T-cell (primary cell): ENCODE data around the gene LPAR2. TPM values are rescaled to one million over a fixed set of nuclear protein-coding genes. Genes with fewer than 3 reads are reported as not detected.

Experiments used
- ATAC-seq, 4 experiments: fragments of 200-7000 bp in 3 of 4; fragments of 150-1000 bp in 1 of 4; cut with Tn5 transposase; replicated peaks in 1 of 4; 1 replicate in 3 of 4; 2 replicates in 1 of 4; pipeline ENCODE4 v1.10.0; 2021; ENCODE audit warnings: moderate library complexity in 3 of 4, mild to moderate bottlenecking in 2 of 4, moderate number of reproducible peaks in 1 of 4
- CTCF ChIA-PET, 2 donors: fragments of 300-600 bp; sonication (Branson Sonifier 250); formaldehyde crosslinking; loops; one replicate each; lab custom pipeline; 2022; ENCODE audit warnings: antibody characterized with exemption in 2 of 2; lab: Charles Lee
- POLR2A ChIA-PET, 2 donors: fragments of 300-600 bp; sonication (Branson Sonifier 250); formaldehyde crosslinking; loops; one replicate each; lab custom pipeline; 2022; ENCODE audit warnings: antibody characterized with exemption in 2 of 2; lab: Charles Lee
- DNase-seq, 35 experiments: peaks; one replicate each; pipeline versions ENCODE4 v3.0.0 to v3.0.0-alpha.2; 2013 to 2023
- H3K27ac ChIP-seq: one replicate; pipeline ENCODE4 v1.5.1; 2013; ENCODE audit warnings: low read length
- H3K27me3 ChIP-seq, 2 experiments: replicated peaks in 1 of 2; 1 replicate in 1 of 2; 2 replicates in 1 of 2; pipeline versions ENCODE4 v1.6.1 to v1.7.0; 2013; ENCODE audit warnings: low read length in 1 of 2, mixed read lengths in 1 of 2; ENCODE audit not compliant: control insufficient read depth in 2 of 2, insufficient read depth in 2 of 2; ENCODE audit errors: extremely low read depth in 1 of 2
- H3K36me3 ChIP-seq, 2 donors: 1 replicate in 1 of 2; 2 replicates in 1 of 2; pipeline versions ENCODE4 v1.6.1 to v1.7.0; 2013; ENCODE audit warnings: low read length in 1 of 2; ENCODE audit not compliant: control insufficient read depth in 2 of 2, insufficient read depth in 1 of 2; ENCODE audit errors: extremely low read depth in 1 of 2
- H3K4me1 ChIP-seq, 2 experiments: 1 replicate in 1 of 2; 2 replicates in 1 of 2; pipeline versions ENCODE4 v1.6.1 to v1.7.0; 2013; ENCODE audit warnings: low read length in 2 of 2, mixed read lengths in 1 of 2; ENCODE audit not compliant: insufficient read depth in 2 of 2, control insufficient read depth in 1 of 2; ENCODE audit errors: extremely low read depth in 1 of 2
- H3K4me3 ChIP-seq, 2 donors: 1 replicate in 1 of 2; 2 replicates in 1 of 2; pipeline versions ENCODE4 v1.5.1 to v1.7.0; 2013; ENCODE audit warnings: mild to moderate bottlenecking in 2 of 2, low read length in 1 of 2, moderate library complexity in 1 of 2; ENCODE audit not compliant: control insufficient read depth in 1 of 2; ENCODE audit errors: extremely low read depth in 1 of 2
- H3K9me3 ChIP-seq: 2 replicates; pipeline ENCODE4 v1.7.0; 2013
- H3K27ac Mint-ChIP-seq, 2 donors: one replicate each; pipeline ENCODE4 v1.8.0; 2020 to 2021; ENCODE audit warnings: mild to moderate bottlenecking in 2 of 2, mixed read lengths in 2 of 2
- H3K27me3 Mint-ChIP-seq, 2 donors: one replicate each; pipeline ENCODE4 v1.8.0; 2021 to 2022; ENCODE audit warnings: mixed read lengths in 2 of 2
- H3K36me3 Mint-ChIP-seq: one replicate; pipeline ENCODE4 v1.8.0; 2021; ENCODE audit warnings: mixed read lengths
- H3K4me1 Mint-ChIP-seq, 3 donors: one replicate each; pipeline ENCODE4 v1.8.0; 2020 to 2022; ENCODE audit warnings: mixed read lengths in 3 of 3, mild to moderate bottlenecking in 1 of 3
- H3K4me3 Mint-ChIP-seq, 3 donors: one replicate each; pipeline ENCODE4 v1.8.0; 2020 to 2022; ENCODE audit warnings: mild to moderate bottlenecking in 3 of 3, mixed read lengths in 3 of 3, moderate library complexity in 3 of 3
- H3K9me3 Mint-ChIP-seq, 3 donors: one replicate each; pipeline ENCODE4 v1.8.0; 2020 to 2022; ENCODE audit warnings: mixed read lengths in 3 of 3
- WGBS: methylation state at CpG from one replicate; pipeline ENCODE4 v1.1.5; 2013; ENCODE audit warnings: missing lambda C conversion rate; ENCODE audit not compliant: insufficient coverage; 5-methylcytosine and 5-hydroxymethylcytosine counted together
- total RNA-seq, 35 experiments: library from RNA in 6 of 35; stranded (reverse) in 6 of 35; fragments of 120-200 nt in 1 of 35; gene quantifications; one replicate each; pipeline versions ENCODE4 v1.2.1 to v1.2.4 and lab custom pipeline; 2013 to 2026

LPAR2 gene
- total RNA-seq, 5 donors from 2014 or later (not counting 1 experiment from before 2014, with no cell fraction given): 78.3 to 106 (median 82.4) TPM

DNA sequence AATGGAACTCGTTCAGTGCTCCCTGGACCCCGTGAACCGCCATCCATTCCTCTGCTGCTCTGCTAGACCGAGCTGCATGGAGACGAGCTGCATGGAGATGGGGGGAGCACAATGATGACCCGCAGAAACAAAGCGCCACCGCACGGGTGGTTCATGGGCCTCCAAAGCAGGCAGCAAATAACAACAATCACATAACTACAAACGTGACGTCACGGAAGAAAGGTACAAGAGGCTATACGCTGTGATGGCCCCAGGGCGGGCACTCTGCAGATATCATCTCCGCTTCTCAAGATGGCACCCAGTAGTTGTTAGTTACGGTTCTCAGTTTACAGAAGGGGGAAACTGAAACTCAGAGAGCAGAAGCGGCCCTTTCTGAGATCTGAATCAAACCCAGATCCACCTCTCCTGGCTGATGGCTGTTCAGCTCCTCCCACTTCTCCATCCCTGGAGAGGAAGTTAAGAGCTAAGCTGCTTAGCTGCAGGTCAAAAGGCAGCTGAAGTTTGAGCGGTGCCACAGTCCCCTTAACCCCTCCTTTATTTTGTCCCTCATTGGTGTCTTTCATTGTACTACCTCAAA, 33.7 kb upstream of the LPAR2 start:
- ChIA-PET CTCF (no interaction called here), POLR2A (interaction anchor here in 1 of 2 donors (0.5 kb wide), 1 partner anchor 23 kb away, joined by 4 read pairs; no protein-coding TSS in a partner anchor)
- Histone ChIP-seq H3K27ac (peak overlapping the region; percentile 66), H3K27me3 (no peaks in the 10 kb centered on the region), H3K4me1 (peaks cover 14 to 49% of the 10 kb centered on the region in 2 experiments), H3K36me3 (peaks cover 19 to 40% of the 10 kb centered on the region in 2 donors), H3K4me3 (no peak overlapping the region), H3K9me3 (no peaks in the 10 kb centered on the region)
- no peak for ATAC-seq
- H3K36me3 Mint-ChIP-seq: peaks cover 23% of the 10 kb centered on the region
- H3K4me3 Mint-ChIP-seq: peak overlapping the region; percentile 78 to 92 (median 88)
- no peaks in the 10 kb centered on the region for H3K27me3 Mint-ChIP-seq
- H3K27ac Mint-ChIP-seq: peak overlapping the region; percentile 89 to 94
- WGBS: 64% methylated on average over 6 of the region's 18 CpGs
- H3K4me1 Mint-ChIP-seq: peaks cover 23 to 39% (median 32%) of the 10 kb centered on the region in 3 donors
- DNase-seq: peak in 21 of 35 experiments; percentile 5 to 65 (median 28)
- H3K9me3 Mint-ChIP-seq: no peaks in the 10 kb centered on the region

DNA sequence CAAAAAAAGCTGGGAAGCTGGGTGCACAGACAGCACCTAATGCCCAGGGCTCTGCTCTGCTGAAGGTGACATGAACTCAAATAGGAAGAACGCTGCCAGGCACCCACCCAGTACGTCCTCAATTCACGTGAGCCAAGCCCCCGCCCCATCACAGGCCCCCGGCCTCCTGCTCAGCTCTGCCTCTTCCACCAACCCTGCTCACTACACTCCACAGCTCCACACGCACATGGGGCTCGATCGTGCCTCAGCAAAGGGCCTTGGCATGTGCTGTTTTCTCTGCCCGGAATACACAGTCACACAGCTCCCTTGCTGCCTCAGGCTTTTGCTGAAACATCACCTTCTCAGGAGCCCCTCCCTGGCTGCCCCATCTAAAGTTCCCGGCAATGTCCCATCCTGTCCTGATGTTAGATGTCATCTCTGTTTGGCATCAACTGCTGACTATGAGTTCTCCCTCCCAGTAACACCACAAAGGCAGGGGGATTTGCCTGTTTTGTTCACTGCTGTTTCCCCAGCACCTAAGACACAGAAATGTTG, 33.2 kb upstream of the LPAR2 start:
- peaks cover 29% of the 10 kb centered on the region for H3K36me3 Mint-ChIP-seq
- Histone ChIP-seq H3K36me3 (peaks cover 19 to 45% of the 10 kb centered on the region in 2 donors), H3K4me3 (no peak overlapping the region), H3K9me3 (no peaks in the 10 kb centered on the region), H3K27me3 (no peaks in the 10 kb centered on the region), H3K4me1 (peaks cover 14 to 44% of the 10 kb centered on the region in 2 experiments), H3K27ac (peak overlapping the region; percentile 66)
- CTCF ChIA-PET: interaction anchor here in 1 of 2 donors (0.7 kb wide), 1 partner anchor 136 kb away, joined by 3 read pairs; no protein-coding TSS in a partner anchor
- H3K4me3 Mint-ChIP-seq: peak overlapping the region; percentile 78 to 92 (median 88)
- 80% methylated on average over 9 of the region's 10 CpGs for WGBS
- no peaks in the 10 kb centered on the region for H3K27me3 Mint-ChIP-seq
- POLR2A ChIA-PET: no interaction called here
- DNase-seq: no peak
- peak overlapping the region; percentile 89 to 94 for H3K27ac Mint-ChIP-seq
- no peak for ATAC-seq
- peaks cover 20 to 37% (median 30%) of the 10 kb centered on the region in 3 donors for H3K4me1 Mint-ChIP-seq
- H3K9me3 Mint-ChIP-seq: no peaks in the 10 kb centered on the region

DNA sequence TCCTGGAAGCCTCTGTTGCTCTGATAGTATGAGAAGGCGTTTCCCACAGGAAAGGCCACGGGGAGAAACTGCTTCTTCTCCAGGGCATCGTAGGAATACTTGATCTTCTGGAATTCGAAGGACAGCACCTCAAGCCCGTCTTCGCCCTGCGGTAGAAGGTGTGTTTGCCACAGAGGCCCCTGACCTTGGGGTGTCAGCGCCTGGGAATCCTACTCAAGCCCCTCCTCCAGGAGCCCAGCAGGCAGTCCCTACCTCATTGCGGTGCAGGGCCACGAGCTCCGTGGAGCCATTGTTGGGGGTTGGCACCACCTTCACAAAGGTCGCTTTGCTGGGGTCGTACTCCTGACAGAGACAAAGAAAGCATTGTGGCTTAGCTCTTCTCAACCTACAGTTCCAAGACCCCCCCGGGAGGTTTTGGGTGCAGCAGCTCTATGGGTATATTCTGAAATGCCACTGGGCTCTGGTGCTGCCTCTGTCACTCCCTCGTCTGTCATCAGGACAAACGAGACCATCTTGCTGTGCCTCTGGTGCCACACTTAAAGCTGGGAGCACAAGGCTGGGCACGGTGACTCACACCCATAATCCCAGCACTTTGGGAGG, 31.7 kb upstream of the LPAR2 start:
- H3K4me3 Mint-ChIP-seq: no peak overlapping the region
- no peak for ATAC-seq
- 95% methylated on average over 10 of the region's 17 CpGs for WGBS
- Histone ChIP-seq H3K9me3 (no peaks in the 10 kb centered on the region), H3K4me3 (no peak overlapping the region), H3K4me1 (peaks cover 14 to 32% of the 10 kb centered on the region in 2 experiments), H3K27me3 (no peaks in the 10 kb centered on the region), H3K27ac (no peak overlapping the region), H3K36me3 (peaks cover 21 to 60% of the 10 kb centered on the region in 2 donors)
- ChIA-PET POLR2A (no interaction called here), CTCF (no interaction called here)
- H3K9me3 Mint-ChIP-seq: no peaks in the 10 kb centered on the region
- DNase-seq: no peak
- no peaks in the 10 kb centered on the region for H3K27me3 Mint-ChIP-seq
- no peak overlapping the region for H3K27ac Mint-ChIP-seq
- H3K36me3 Mint-ChIP-seq: peaks cover 36% of the 10 kb centered on the region
- peaks cover 20 to 37% (median 28%) of the 10 kb centered on the region in 3 donors for H3K4me1 Mint-ChIP-seq

GRCh38 chr19:19657397-19657783, 29.4 kb upstream of the LPAR2 start:
- Histone ChIP-seq H3K36me3 (peaks cover 41 to 83% of the 10 kb centered on the region in 2 donors), H3K9me3 (no peaks in the 10 kb centered on the region), H3K4me1 (peaks cover 9 to 16% of the 10 kb centered on the region in 2 experiments), H3K4me3 (no peak overlapping the region), H3K27ac (no peak overlapping the region), H3K27me3 (no peaks in the 10 kb centered on the region)
- no peak for DNase-seq
- no peak overlapping the region for H3K27ac Mint-ChIP-seq
- ChIA-PET POLR2A (no interaction called here), CTCF (no interaction called here)
- no peak for ATAC-seq
- H3K9me3 Mint-ChIP-seq: no peaks in the 10 kb centered on the region
- WGBS: 91% methylated on average over 7 of the region's 10 CpGs
- H3K36me3 Mint-ChIP-seq: peaks cover 52% of the 10 kb centered on the region
- H3K4me1 Mint-ChIP-seq: peaks cover 19 to 25% (median 25%) of the 10 kb centered on the region in 3 donors
- no peak overlapping the region for H3K4me3 Mint-ChIP-seq
- no peaks in the 10 kb centered on the region for H3K27me3 Mint-ChIP-seq

DNA sequence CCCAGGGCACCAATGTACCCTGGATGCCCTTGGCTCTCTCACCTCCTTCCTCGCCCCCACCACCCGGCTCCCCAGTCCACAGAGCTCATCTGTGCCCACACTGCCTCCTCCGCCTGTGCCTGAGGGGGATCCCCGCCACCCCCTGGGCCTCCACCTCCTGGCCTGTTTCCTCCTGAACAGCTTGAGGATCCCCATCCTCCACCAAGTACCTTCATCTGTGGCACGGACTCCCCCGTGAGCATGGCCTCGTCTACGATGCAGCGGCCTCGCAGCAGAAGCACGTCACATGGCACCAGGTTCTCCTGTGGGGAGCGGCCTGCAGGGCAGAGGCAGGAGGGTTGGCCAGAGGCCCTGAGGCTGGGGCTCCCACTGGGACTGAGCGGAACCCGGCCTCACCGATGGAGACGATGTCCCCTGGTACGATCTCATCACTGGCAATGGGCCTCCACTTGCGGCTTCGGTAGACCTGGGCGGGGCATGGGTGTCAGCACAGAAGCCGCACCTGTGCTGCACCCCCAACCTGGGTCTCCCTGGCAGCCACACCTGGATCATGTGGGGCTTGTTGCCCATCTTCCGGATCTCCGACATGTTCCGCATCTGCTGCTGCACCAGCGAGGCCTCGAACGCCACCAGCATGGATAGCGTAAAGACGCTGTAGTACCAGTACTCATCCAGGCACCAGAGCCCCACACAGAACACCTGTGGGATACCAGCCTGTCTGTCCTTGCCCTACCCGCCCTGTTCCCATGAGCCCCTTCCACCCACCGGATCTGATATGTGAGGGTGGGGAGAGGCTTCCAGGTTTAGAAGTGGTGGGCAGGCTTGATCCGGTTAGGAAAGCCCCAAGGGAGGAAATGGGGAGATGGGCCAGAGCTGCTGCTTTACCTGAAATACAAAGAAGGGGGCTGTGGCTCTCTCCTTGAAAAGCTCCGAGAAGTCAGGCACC, 28.7 kb upstream of the LPAR2 start:
- H3K4me3 Mint-ChIP-seq: no peak overlapping the region
- WGBS: 97% methylated on average over 25 of the region's 33 CpGs
- POLR2A ChIA-PET: interaction anchor here in 1 of 2 donors (0.5 kb wide), 1 partner anchor 48 kb away, joined by 11 read pairs; no protein-coding TSS in a partner anchor
- no peaks in the 10 kb centered on the region for H3K9me3 ChIP-seq
- H3K4me1 Mint-ChIP-seq: peaks cover 12 to 19% (median 18%) of the 10 kb centered on the region in 3 donors
- H3K27ac Mint-ChIP-seq: peak overlapping the region in 1 of 2 donors; percentile 68
- H3K9me3 Mint-ChIP-seq: no peaks in the 10 kb centered on the region
- peaks cover 2 to 9% of the 10 kb centered on the region in 2 experiments for H3K4me1 ChIP-seq
- H3K36me3 Mint-ChIP-seq: peaks cover 56% of the 10 kb centered on the region
- no peak overlapping the region for H3K4me3 ChIP-seq
- H3K36me3 ChIP-seq: peaks cover 46 to 89% of the 10 kb centered on the region in 2 donors
- H3K27me3 Mint-ChIP-seq: no peaks in the 10 kb centered on the region
- H3K27me3 ChIP-seq: no peaks in the 10 kb centered on the region
- CTCF ChIA-PET: interaction anchor here in 1 of 2 donors (0.5 kb wide), 1 partner anchor 103 kb away, joined by 3 read pairs; no protein-coding TSS in a partner anchor
- no peak for ATAC-seq
- no peak overlapping the region for H3K27ac ChIP-seq
- no peak for DNase-seq
